CD1c-positive myeloid dendritic cell (primary cell): Measurements from ENCODE around the gene FOLR3.
A peak's percentile ranks its signal among the peaks of the same experiment; 100 is the strongest.
"Not testable (repeated sequence)": the region's sequence is repeated elsewhere in the genome, so short reads cannot be mapped to it uniquely, and the experiment has no call there.

ENCODE experiments used
- DNase-seq: peaks from one replicate; pipeline ENCODE4 v3.0.0-alpha.2; 2016; ENCODE audit errors: extremely low spot score

FOLR3 gene

DNA sequence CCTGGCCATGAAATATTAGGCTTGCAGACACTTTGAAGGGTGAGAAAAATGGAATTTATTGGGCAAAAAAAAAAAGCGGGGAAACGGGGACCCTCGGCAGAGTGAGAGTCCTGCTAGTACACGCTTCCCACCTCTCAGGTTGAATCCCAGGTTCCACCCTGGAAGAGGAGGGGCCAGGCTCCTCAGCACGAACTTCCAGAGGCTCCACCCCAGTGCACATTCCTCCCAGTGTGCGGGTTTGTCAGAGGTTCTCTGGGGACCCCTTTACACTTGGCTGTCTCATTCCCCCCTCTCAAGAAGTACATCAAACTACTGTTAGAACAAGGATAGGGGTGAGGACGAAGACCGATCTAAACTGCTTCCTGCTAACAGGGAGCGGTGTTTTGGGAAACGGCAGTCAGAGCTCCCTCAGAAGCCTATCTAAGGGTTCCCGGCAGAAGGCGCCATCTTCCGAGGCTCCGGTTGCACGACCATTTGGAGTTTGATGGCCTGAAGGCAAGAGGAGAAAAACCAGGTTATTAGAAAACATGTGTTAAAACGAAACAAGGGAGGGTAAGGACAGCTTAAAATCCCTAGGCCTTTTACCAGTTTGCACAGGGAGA, 27.5 kb downstream of the FOLR3 start:
- no peak for DNase-seq

DNA sequence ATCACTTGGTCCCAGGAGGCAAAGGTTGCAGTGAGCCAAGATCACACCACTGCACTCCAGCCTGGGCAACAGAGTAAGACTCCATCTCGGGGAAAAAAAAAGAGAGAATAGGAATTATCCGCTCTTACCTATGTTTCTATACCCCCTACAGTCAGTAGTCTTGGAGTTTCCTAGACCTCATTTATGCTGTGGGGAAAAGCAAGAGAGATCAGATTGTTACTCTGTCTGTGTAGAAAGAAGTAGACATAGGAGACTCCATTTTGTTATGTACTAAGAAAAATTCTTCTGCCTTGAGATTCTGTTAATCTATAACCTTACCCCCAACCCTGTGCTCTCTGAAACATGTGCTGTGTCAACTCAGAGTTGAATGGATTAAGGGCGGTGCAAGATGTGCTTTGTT, 28.7 kb downstream of the FOLR3 start:
- DNase-seq = not testable (repeated sequence)

- DNase-seq = not testable (repeated sequence)
Measured at GRCh38 chr11:72169046-72169555, 33.6 kb downstream of the FOLR3 start.

GRCh38 chr11:72169754-72170153, 34.2 kb downstream of the FOLR3 start:
- DNase-seq = not testable (repeated sequence)

- DNase-seq = peak; percentile 38
Measured at GRCh38 chr11:72172043-72172442, 36.5 kb downstream of the FOLR3 start.

DNA sequence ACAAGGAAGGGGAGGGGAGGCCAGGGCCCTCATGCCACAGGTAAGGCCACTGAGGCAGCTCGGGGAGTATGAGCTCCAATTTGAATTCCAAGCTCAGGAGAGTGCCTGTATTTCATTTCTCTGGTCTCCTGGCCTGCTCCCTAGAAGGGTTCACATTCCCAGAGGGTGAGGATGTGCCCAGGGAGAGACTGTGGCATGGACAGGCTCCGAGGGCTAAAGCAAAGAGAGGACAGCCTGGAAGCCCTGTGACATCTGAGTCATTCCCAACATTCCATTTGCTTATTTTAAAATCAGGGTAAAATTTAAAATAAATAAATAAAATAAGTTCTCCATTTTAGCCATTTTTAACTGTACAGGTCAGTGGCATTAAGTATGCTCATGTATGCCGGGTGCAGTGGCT, 37.8 kb downstream of the FOLR3 start:
- DNase-seq = no peak

DNA sequence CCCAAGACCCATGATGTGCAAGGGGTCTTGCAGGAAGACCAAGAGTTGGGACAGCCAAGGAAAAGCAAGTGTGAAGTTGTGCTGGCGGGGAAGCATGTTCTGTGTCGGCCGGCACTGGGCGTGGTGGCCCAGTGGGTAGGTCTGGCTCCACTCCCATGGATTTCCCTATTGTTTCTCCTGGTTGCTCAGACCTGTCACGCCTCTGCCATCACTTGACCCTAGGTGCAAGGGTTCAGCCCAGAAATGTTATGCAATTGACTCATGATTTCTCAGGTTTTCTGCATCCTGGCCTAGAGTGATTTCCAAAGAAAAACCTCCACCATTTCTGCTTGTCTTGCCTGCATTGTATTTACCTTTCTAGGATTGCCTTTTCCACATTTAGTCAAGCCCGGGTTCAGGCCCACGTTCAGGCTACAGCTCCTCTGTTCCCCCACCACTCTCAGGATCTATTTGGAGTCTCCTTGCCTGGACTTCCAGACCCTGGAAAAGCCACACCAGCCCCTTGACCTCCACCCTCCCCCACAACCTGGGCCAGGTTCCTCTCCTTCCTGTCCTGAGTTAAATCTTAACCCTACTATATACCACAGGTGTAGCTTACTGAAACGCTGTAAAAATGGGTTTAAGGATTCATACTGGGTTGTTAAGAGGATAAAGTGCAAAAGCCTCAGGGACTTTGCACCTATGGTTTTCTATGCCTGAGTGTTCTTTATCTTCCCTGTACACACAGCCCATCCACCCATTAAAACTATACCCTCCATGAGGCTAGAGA, 39.0 kb downstream of the FOLR3 start:
- no peak for DNase-seq

DNA sequence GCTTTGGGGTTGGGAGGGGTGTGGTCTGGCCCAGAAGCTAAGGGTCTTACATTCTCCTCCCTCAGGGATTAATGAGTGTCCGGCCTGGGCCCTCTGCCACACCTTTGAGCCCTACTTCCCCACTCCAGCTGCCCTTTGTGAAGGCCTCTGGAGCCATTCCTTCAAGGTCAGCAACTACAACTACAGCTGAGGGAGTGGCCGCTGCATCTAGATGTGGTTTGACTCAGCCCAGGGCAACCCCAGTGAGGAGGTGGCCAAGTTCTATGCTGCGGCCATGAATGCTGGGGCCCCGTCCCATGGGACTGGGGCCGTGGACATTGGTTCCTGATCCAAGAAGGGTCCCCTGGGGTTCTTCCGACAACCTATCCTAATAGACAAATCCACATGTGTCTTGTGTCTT, 42.1 kb downstream of the FOLR3 start:
- no peak for DNase-seq

- no peak for DNase-seq
Measured at GRCh38 chr11:72179049-72179803, 43.7 kb downstream of the FOLR3 start.

GRCh38 chr11:72179804-72180396, 44.4 kb downstream of the FOLR3 start:
- no peak for DNase-seq

GRCh38 chr11:72180892-72181552, 45.5 kb downstream of the FOLR3 start:
- DNase-seq = not testable (repeated sequence)

DNA sequence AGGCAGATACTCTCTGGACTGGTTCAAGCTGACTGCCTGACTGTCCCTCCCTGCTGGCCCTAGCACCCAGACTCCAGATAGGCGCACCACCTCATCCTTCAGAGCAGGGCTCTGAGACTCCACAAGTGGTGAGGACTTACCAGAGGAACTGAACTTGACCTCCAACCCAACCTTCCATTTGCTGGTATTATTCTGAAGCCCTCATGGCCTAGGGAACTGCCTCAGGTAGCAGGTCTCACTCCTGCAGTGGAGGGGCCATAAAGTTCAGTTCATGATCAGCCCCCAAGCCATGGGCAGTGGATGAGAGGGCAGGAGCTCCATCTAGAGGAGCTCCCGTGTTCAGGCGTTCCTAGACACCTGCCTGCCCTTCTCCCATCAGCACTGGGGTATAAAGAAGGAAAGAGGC, 46.0 kb downstream of the FOLR3 start:
- not testable (repeated sequence) for DNase-seq

- no peak for DNase-seq
Measured at GRCh38 chr11:72188267-72188666, 52.7 kb downstream of the FOLR3 start.
